Natural killer cell treated with Interleukin-12 subunit alpha and Interleukin-12 subunit beta and Interleukin-15 and Interleukin-18, amount 100 ng/mL, for 72 hours (primary cell): ENCODE measurements around the gene DNAH6. TPM values are rescaled to one million over a fixed set of nuclear protein-coding genes. Genes with fewer than 3 reads are reported as not detected.
"Not testable (repeated sequence)": the region's sequence is repeated elsewhere in the genome, so short reads cannot be mapped to it uniquely, and the experiment has no call there.

Experiments
- ATAC-seq, 2 donors: fragments of 150-1000 bp; cut with Tn5 transposase in 1 of 2; sonication (Bioruptor Pico), chemical (Tn5 transposase) in 1 of 2; 2 replicates each; pipeline ENCODE4 v1.10.0; 2021
- DNase-seq: peaks from one replicate; pipeline ENCODE4 v3.0.0; 2022; ENCODE audit warnings: low spot score
- H3K27ac Mint-ChIP-seq, 2 donors: 1 replicate in 1 of 2; 2 replicates in 1 of 2; pipeline ENCODE4 v1.8.0; 2022; ENCODE audit warnings: mixed read lengths in 2 of 2, mild to moderate bottlenecking in 1 of 2, moderate library complexity in 1 of 2
- H3K27me3 Mint-ChIP-seq, 2 donors: 1 replicate in 1 of 2; 2 replicates in 1 of 2; pipeline ENCODE4 v1.8.0; 2022; ENCODE audit warnings: mixed read lengths in 2 of 2
- H3K36me3 Mint-ChIP-seq: one replicate; pipeline ENCODE4 v1.8.0; 2022; ENCODE audit warnings: mixed read lengths
- H3K4me1 Mint-ChIP-seq, 2 donors: 1 replicate in 1 of 2; 2 replicates in 1 of 2; pipeline ENCODE4 v1.8.0; 2022; ENCODE audit warnings: low read depth in 2 of 2, mixed read lengths in 2 of 2, mild to moderate bottlenecking in 1 of 2
- H3K4me3 Mint-ChIP-seq: one replicate; pipeline ENCODE4 v1.8.0; 2022; ENCODE audit warnings: mixed read lengths
- H3K9me3 Mint-ChIP-seq: 2 replicates; pipeline ENCODE4 v1.8.0; 2022; ENCODE audit warnings: mixed read lengths
- total RNA-seq, 2 donors: library from RNA; stranded (reverse); gene quantifications; one replicate each; pipeline ENCODE4 v1.2.3, GENCODE V29; 2022

Gene DNAH6
- total RNA-seq, 2 donors from 2014 or later = 0.48 to 1.0 TPM

- H3K27ac Mint-ChIP-seq = no peak overlapping the region
- no peaks in the 10 kb centered on the region for H3K9me3 Mint-ChIP-seq
- peaks cover 33 to 44% of the 10 kb centered on the region in 2 donors for H3K27me3 Mint-ChIP-seq
- no peak for DNase-seq
- peaks cover 10% of the 10 kb centered on the region for H3K36me3 Mint-ChIP-seq
- no peaks in the 10 kb centered on the region for H3K4me1 Mint-ChIP-seq
- ATAC-seq = no peak
- no peak overlapping the region for H3K4me3 Mint-ChIP-seq
Observed at GRCh38 chr2:84527137-84528129, 11.1 kb downstream of the DNAH6 start.

- no peak for ATAC-seq
- Mint-ChIP-seq H3K4me3 (no peak overlapping the region), H3K9me3 (no peaks in the 10 kb centered on the region), H3K27me3 (peaks cover 14 to 18% of the 10 kb centered on the region in 2 donors), H3K4me1 (no peaks in the 10 kb centered on the region), H3K27ac (no peak overlapping the region), H3K36me3 (no peaks in the 10 kb centered on the region)
- no peak for DNase-seq
Observed at GRCh38 chr2:84532291-84532690, 16.0 kb downstream of the DNAH6 start.

- DNase-seq (no peak), ATAC-seq (no peak)
- Mint-ChIP-seq H3K4me1 (no peaks in the 10 kb centered on the region), H3K9me3 (no peaks in the 10 kb centered on the region), H3K27me3 (peaks cover 11 to 12% of the 10 kb centered on the region in 2 donors), H3K4me3 (no peak overlapping the region), H3K36me3 (no peaks in the 10 kb centered on the region), H3K27ac (no peak overlapping the region)
Observed at GRCh38 chr2:84534225-84534624, 17.9 kb downstream of the DNAH6 start.

- no peak overlapping the region for H3K27ac Mint-ChIP-seq
- peaks cover 0 to 5% of the 10 kb centered on the region in 2 donors for H3K4me1 Mint-ChIP-seq
- no peaks in the 10 kb centered on the region for H3K9me3 Mint-ChIP-seq
- DNase-seq (no peak), ATAC-seq (no peak)
- H3K36me3 Mint-ChIP-seq = no peaks in the 10 kb centered on the region
- H3K27me3 Mint-ChIP-seq = no peaks in the 10 kb centered on the region
- no peak overlapping the region for H3K4me3 Mint-ChIP-seq
Observed at GRCh38 chr2:84537251-84537650, 21.0 kb downstream of the DNAH6 start.

- Mint-ChIP-seq H3K27ac (no peak overlapping the region), H3K4me3 (no peak overlapping the region)
Observed at GRCh38 chr2:84539729-84540128, 23.4 kb downstream of the DNAH6 start.

GRCh38 chr2:84545005-84545404 is 28.7 kb downstream of the DNAH6 start:
- Mint-ChIP-seq H3K27ac (no peak overlapping the region), H3K4me3 (no peak overlapping the region), H3K4me1 (peaks cover 0 to 2% of the 10 kb centered on the region in 2 donors), H3K9me3 (no peaks in the 10 kb centered on the region), H3K36me3 (no peaks in the 10 kb centered on the region), H3K27me3 (peaks cover 0 to 6% of the 10 kb centered on the region in 2 donors)
- no peak for DNase-seq
- ATAC-seq = no peak

More at GRCh38 chr2:84539729-84540128, 23.4 kb downstream of the DNAH6 start:
- Mint-ChIP-seq H3K9me3 (no peaks in the 10 kb centered on the region), H3K4me1 (peaks cover 0 to 5% of the 10 kb centered on the region in 2 donors), H3K36me3 (no peaks in the 10 kb centered on the region), H3K27me3 (no peaks in the 10 kb centered on the region)
- no peak for ATAC-seq
- DNase-seq = no peak

GRCh38 chr2:84546551-84546950 is 30.3 kb downstream of the DNAH6 start:
- Mint-ChIP-seq H3K4me1 (no peaks in the 10 kb centered on the region), H3K9me3 (no peaks in the 10 kb centered on the region), H3K27ac (no peak overlapping the region), H3K4me3 (no peak overlapping the region), H3K27me3 (peaks cover 0 to 6% of the 10 kb centered on the region in 2 donors), H3K36me3 (no peaks in the 10 kb centered on the region)
- DNase-seq (no peak), ATAC-seq (no peak)

GRCh38 chr2:84548303-84548702 is 32.0 kb downstream of the DNAH6 start:
- H3K27ac Mint-ChIP-seq = no peak overlapping the region
- DNase-seq (no peak), ATAC-seq (no peak)
- H3K4me1 Mint-ChIP-seq = no peaks in the 10 kb centered on the region
- H3K36me3 Mint-ChIP-seq = no peaks in the 10 kb centered on the region
- H3K27me3 Mint-ChIP-seq = peaks cover 0 to 6% of the 10 kb centered on the region in 2 donors
- no peaks in the 10 kb centered on the region for H3K9me3 Mint-ChIP-seq
- H3K4me3 Mint-ChIP-seq = no peak overlapping the region

- Mint-ChIP-seq H3K4me1 (no peaks in the 10 kb centered on the region), H3K27ac (no peak overlapping the region), H3K27me3 (peaks cover 5 to 9% of the 10 kb centered on the region in 2 donors), H3K4me3 (no peak overlapping the region), H3K9me3 (no peaks in the 10 kb centered on the region), H3K36me3 (no peaks in the 10 kb centered on the region)
- DNase-seq = no peak
- ATAC-seq = no peak
Observed at GRCh38 chr2:84550916-84551315, 34.6 kb downstream of the DNAH6 start.

GRCh38 chr2:84551526-84551925 is 35.2 kb downstream of the DNAH6 start:
- not testable (repeated sequence) for H3K4me3 Mint-ChIP-seq, DNase-seq, H3K27ac Mint-ChIP-seq, H3K36me3 Mint-ChIP-seq, H3K9me3 Mint-ChIP-seq, H3K27me3 Mint-ChIP-seq, H3K4me1 Mint-ChIP-seq, ATAC-seq

GRCh38 chr2:84556190-84556589 is 39.9 kb downstream of the DNAH6 start:
- no peak for ATAC-seq
- H3K36me3 Mint-ChIP-seq = peaks cover 8% of the 10 kb centered on the region
- H3K9me3 Mint-ChIP-seq = peaks cover 3% of the 10 kb centered on the region
- no peak overlapping the region for H3K4me3 Mint-ChIP-seq
- no peaks in the 10 kb centered on the region for H3K4me1 Mint-ChIP-seq
- DNase-seq = no peak
- no peak overlapping the region for H3K27ac Mint-ChIP-seq
- H3K27me3 Mint-ChIP-seq = peaks cover 5 to 7% of the 10 kb centered on the region in 2 donors

GRCh38 chr2:84559838-84560237 is 43.5 kb downstream of the DNAH6 start:
- no peak overlapping the region for H3K4me3 Mint-ChIP-seq
- H3K36me3 Mint-ChIP-seq = peaks cover 8% of the 10 kb centered on the region
- DNase-seq (no peak), ATAC-seq (no peak)
- no peak overlapping the region for H3K27ac Mint-ChIP-seq
- peaks cover 17 to 19% of the 10 kb centered on the region in 2 donors for H3K27me3 Mint-ChIP-seq
- no peaks in the 10 kb centered on the region for H3K4me1 Mint-ChIP-seq
- peaks cover 3% of the 10 kb centered on the region for H3K9me3 Mint-ChIP-seq

- H3K4me1 Mint-ChIP-seq = no peaks in the 10 kb centered on the region
- no peaks in the 10 kb centered on the region for H3K27me3 Mint-ChIP-seq
- DNase-seq = no peak
- no peak for ATAC-seq
- H3K4me3 Mint-ChIP-seq = no peak overlapping the region
- no peak overlapping the region for H3K27ac Mint-ChIP-seq
- H3K36me3 Mint-ChIP-seq = no peaks in the 10 kb centered on the region
- H3K9me3 Mint-ChIP-seq = no peaks in the 10 kb centered on the region
Observed at GRCh38 chr2:84579661-84580060, 63.4 kb downstream of the DNAH6 start.

- Mint-ChIP-seq H3K27me3 (peaks cover 22 to 26% of the 10 kb centered on the region in 2 donors), H3K27ac (no peak overlapping the region), H3K4me1 (no peaks in the 10 kb centered on the region), H3K4me3 (no peak overlapping the region), H3K9me3 (no peaks in the 10 kb centered on the region), H3K36me3 (peaks cover 28% of the 10 kb centered on the region)
- no peak for ATAC-seq
- DNase-seq = no peak
Observed at GRCh38 chr2:84603911-84604310, 87.6 kb downstream of the DNAH6 start.
